ES-I3 (cell line): ENCODE measurements around the gene VWA8.

Experiments used
- H3K36me3 ChIP-seq: 2 replicates; pipeline ENCODE4 v1.6.1; 2013; ENCODE audit warnings: mild to moderate bottlenecking, low read length, control low read depth, moderate library complexity; ENCODE audit not compliant: insufficient read depth
- H3K4me1 ChIP-seq: 2 replicates; pipeline ENCODE4 v1.6.1; 2013; ENCODE audit warnings: mild to moderate bottlenecking, control low read depth, low read length; ENCODE audit not compliant: insufficient read depth
- H3K9ac ChIP-seq: 2 replicates; pipeline ENCODE4 v1.6.1; 2013; ENCODE audit warnings: low read depth, mild to moderate bottlenecking, low read length, moderate library complexity
- H3K9me3 ChIP-seq: 2 replicates; pipeline ENCODE4 v1.6.1; 2013; ENCODE audit warnings: mild to moderate bottlenecking, low read length, moderate library complexity; ENCODE audit not compliant: control insufficient read depth, insufficient read depth

Gene VWA8

DNA sequence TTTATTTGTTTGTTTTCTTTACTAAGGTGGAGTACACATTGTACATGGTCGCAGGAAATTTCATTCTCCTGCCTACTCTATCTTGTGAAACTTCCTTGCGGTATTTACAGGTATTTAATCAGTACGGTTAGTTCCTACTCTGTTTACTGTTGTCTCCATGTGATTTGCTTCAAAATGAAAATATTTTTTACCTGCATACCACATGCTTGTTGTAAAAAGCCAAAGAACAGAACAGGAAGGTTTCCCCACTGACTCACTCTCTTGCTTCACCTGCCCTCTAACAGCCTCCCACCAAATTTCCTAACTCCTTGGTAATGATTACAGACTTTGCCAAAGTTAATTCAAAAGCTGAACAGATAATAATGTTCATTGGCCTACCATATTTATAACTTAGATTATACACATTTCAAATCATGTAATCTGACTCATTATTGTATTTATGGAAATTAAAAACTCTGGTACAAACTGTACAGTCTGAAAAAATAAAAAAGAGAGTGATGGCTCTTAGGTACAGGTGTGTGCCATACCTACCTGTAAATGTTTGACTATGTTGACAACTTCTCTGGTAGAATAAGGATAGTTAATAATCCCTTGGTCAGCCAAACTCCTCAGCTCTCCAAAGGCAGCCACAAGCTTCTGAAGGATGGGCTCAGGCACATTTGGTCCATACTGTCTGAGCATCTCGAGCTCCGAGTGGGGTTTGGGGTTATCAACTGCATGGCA lies 239.9 kb downstream of the VWA8 start:
- Histone ChIP-seq H3K4me1 (no peaks in the 10 kb centered on the region), H3K9ac (no peak overlapping the region), H3K9me3 (no peaks in the 10 kb centered on the region)

DNA sequence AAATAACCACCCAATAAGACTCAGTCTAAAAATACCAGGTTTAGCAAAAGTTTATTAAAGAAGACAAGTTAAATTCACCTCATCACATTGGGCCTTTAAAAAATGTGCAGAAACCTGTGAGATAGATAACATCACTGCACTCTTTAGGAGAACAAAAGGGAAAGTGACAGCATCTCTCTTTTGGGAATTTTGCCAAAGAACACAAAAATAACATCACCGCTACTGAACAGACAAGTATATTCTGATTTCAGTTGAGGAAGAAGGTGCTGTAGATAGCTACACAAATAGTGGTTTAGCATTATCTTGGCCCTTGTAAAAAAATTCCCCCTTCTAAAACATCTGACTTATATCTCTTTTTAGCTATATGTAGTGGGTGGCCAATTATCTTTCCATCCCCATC lies 244.7 kb downstream of the VWA8 start:
- Histone ChIP-seq H3K9me3 (no peaks in the 10 kb centered on the region), H3K4me1 (no peaks in the 10 kb centered on the region; the same call in 1 of the 2 replicates), H3K36me3 (no peaks in the 10 kb centered on the region), H3K9ac (no peak overlapping the region)

More for the DNA sequence above, 239.9 kb downstream of the VWA8 start:
- no peaks in the 10 kb centered on the region for H3K36me3 ChIP-seq

- Histone ChIP-seq H3K9me3 (no peaks in the 10 kb centered on the region), H3K4me1 (peaks cover 5% of the 10 kb centered on the region; the same call in 1 of the 2 replicates), H3K36me3 (no peaks in the 10 kb centered on the region), H3K9ac (no peak overlapping the region)
These were observed 247.5 kb downstream of the VWA8 start for GRCh38 chr13:41713405-41713804.

- H3K36me3 ChIP-seq = no peaks in the 10 kb centered on the region
- H3K9me3 ChIP-seq = no peaks in the 10 kb centered on the region
- H3K4me1 ChIP-seq = peaks cover 5% of the 10 kb centered on the region; the same call in 1 of the 2 replicates
- no peak overlapping the region for H3K9ac ChIP-seq
These were observed 250.1 kb downstream of the VWA8 start for GRCh38 chr13:41710771-41711170.

DNA sequence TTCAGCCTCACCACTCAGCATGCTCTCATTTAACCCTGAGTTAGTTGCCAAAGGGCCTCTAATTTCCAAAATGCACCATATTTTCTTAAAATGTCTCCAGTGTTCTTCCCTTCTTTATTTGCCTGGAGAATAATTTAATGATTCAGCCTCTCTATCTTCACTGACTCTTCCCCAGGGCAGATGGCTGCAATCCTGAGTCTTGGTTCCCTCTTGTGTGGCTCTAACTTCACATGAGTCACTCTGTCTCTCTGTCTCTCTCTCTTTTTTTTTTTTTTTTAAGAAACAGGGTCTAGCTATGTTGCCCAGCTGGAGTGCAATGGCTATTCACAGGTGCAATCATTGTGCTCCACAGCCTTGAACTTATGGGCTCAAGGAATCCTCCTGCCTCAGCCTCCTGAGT lies 251.4 kb downstream of the VWA8 start:
- no peaks in the 10 kb centered on the region for H3K36me3 ChIP-seq
- H3K9me3 ChIP-seq = no peaks in the 10 kb centered on the region
- no peak overlapping the region for H3K9ac ChIP-seq
- peaks cover 5% of the 10 kb centered on the region; the same call in 1 of the 2 replicates for H3K4me1 ChIP-seq

DNA sequence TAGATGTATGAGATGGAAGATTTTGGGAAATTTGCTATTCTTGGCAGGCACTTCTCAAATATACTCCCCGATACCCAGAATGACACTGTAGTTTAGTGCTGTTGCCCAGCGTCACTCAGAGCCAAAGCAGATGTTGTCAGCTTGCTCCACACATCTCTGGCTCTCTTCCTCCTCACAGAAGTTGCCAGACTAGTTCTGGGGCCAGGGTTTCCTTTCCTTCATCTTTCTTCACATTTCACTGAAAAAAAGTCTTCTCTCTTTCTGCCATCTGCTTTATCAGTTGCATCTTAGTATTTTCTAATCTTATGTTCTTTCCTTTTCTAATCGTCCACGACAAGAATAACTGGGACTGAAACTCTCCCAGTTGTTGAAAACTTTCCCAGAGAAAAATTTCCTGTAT lies 252.2 kb downstream of the VWA8 start:
- Histone ChIP-seq H3K9me3 (no peaks in the 10 kb centered on the region), H3K4me1 (peaks cover 5% of the 10 kb centered on the region; the same call in 1 of the 2 replicates), H3K9ac (no peak overlapping the region), H3K36me3 (no peaks in the 10 kb centered on the region)

GRCh38 chr13:41707194-41707821 lies 253.6 kb downstream of the VWA8 start:
- no peak overlapping the region for H3K9ac ChIP-seq
- no peaks in the 10 kb centered on the region for H3K36me3 ChIP-seq
- H3K4me1 ChIP-seq = peaks cover 5% of the 10 kb centered on the region; the same call in 1 of the 2 replicates
- H3K9me3 ChIP-seq = no peaks in the 10 kb centered on the region

GRCh38 chr13:41706152-41706551 lies 254.8 kb downstream of the VWA8 start:
- Histone ChIP-seq H3K9ac (no peak overlapping the region), H3K9me3 (no peaks in the 10 kb centered on the region), H3K4me1 (peaks cover 5% of the 10 kb centered on the region; the same call in 1 of the 2 replicates), H3K36me3 (no peaks in the 10 kb centered on the region)

GRCh38 chr13:41702540-41702939 lies 258.4 kb downstream of the VWA8 start:
- Histone ChIP-seq H3K36me3 (no peaks in the 10 kb centered on the region), H3K4me1 (peaks cover 4% of the 10 kb centered on the region; the same call in 1 of the 2 replicates), H3K9me3 (no peaks in the 10 kb centered on the region), H3K9ac (no peak overlapping the region)

DNA sequence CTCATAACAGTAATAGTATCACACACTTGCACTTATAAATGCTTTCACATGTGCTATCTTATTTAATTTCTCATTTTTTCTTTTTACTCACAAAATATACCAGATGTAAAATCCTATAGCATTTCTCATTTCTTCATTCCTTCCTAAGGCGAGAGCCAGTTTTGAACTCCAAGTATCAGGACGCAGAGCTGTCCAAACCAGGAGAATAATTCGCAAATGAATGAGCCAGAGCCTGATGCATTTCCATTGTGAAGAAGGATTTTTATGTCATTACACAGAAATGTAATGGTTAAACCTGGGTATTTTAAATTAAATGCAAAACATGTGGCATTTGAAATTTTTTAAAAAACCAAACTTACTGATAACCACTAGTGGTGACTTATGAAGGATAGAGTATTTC lies 259.2 kb downstream of the VWA8 start:
- Histone ChIP-seq H3K9me3 (no peaks in the 10 kb centered on the region), H3K4me1 (peaks cover 13% of the 10 kb centered on the region; the same call in 1 of the 2 replicates), H3K36me3 (no peaks in the 10 kb centered on the region), H3K9ac (no peak overlapping the region)

DNA sequence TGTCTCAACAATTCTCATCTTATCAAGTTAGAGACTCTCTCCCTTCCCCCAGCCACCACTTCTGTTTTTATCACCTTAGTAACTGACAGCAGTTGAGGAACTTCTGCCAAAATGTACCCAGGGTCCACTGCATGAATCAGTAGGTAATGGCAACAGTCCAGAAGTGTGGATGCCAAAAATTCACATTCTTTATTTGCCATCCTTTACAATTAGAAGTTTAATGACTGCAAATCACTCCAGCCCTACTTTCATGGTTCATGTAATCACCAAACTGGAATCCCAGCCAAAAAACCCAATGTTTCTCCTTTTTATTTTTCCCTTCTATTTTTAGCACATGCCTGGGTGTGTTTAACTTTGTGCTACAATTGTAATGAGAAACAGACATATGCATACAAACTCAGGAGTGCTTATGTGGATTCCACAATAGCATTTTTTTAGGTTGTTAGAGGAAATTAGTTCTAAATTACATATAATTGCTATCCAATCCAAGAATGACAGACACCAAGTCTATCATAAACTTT lies 260.1 kb downstream of the VWA8 start:
- Histone ChIP-seq H3K9ac (no peak overlapping the region), H3K4me1 (peaks cover 17% of the 10 kb centered on the region; the same call in 1 of the 2 replicates), H3K36me3 (no peaks in the 10 kb centered on the region), H3K9me3 (no peaks in the 10 kb centered on the region)

DNA sequence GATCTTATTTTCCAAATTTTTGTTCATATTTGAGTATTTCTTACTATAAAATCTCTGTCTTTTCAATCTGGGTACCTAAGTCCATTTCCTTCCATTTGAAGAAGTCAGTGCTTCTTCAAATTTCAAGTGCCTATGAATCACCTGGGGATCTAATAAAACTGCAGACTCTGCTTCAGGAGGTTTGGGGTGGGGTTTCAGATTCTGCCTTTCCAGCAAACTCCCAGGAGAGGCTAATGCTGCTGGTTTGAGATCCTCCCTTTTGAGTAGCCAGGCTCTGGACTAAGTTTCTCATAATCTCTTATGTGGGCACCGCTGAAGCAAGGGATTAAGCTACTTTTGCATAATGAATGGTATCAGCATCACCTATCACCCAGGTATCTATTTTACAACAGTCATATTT lies 261.1 kb downstream of the VWA8 start:
- H3K9ac ChIP-seq = no peak overlapping the region
- H3K36me3 ChIP-seq = no peaks in the 10 kb centered on the region
- no peaks in the 10 kb centered on the region for H3K9me3 ChIP-seq
- peaks cover 28% of the 10 kb centered on the region for H3K4me1 ChIP-seq

GRCh38 chr13:41697578-41697977 lies 263.3 kb downstream of the VWA8 start:
- H3K4me1 ChIP-seq = peaks cover 31% of the 10 kb centered on the region
- H3K9ac ChIP-seq = no peak overlapping the region
- no peaks in the 10 kb centered on the region for H3K36me3 ChIP-seq
- H3K9me3 ChIP-seq = no peaks in the 10 kb centered on the region

DNA sequence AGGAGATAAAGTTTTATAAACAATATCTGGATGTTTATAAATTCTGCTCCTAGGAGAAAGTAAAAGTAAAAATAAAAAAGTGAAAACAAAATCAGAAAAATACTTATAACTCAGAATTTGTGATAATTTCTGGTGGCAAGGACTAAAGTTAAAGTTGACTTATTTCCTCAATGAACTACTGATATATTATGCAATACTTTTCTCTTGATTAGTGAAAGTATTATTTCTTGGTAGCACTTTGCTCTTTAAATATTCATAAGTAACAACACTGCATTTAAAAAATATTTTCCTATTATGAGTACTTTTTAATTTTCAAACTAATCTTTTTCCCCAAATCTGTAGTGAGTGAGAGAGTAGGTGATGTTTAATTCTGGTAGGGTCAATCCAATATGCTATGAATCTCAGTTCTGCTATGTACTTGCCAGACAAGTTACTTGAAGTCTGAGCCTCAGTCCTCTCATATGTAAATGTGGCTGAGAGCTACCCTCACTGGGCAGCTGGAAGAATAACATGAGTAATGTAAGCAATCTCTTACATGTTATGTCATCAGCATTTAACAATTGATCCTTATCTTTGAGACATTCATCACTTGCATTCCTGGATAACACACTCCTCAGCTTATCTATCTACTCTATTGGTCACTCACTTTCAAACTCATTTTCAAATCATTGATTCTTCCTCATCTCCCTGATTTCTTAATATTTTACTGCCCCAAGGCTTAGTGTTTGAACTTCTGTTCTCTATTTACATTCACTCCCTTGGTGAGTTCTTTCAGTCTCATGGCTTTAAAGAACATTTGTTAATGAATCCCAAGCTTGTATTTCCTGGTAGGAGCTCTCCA lies 264.5 kb downstream of the VWA8 start:
- H3K9ac ChIP-seq = no peak overlapping the region
- H3K9me3 ChIP-seq = no peaks in the 10 kb centered on the region
- H3K4me1 ChIP-seq = peaks cover 31% of the 10 kb centered on the region
- H3K36me3 ChIP-seq = no peaks in the 10 kb centered on the region
